Calu3 (cell line): Measurements from ENCODE around the gene SLC2A13. TPM values are rescaled to one million over a fixed set of nuclear protein-coding genes. Genes with fewer than 3 reads are reported as not detected.

Experiments used
- BruUV-seq: library from RNA; stranded (reverse); fragments of 400-500 nt; replicated peaks from 2 replicates; lab custom pipeline; 2021; lab: Mats Ljungman, UMichigan
- CTCF ChIA-PET: fragments of 300-600 bp; sonication (Branson Sonifier 250); formaldehyde crosslinking; loops from one replicate; lab custom pipeline; 2022; ENCODE audit warnings: antibody characterized with exemption; lab: Charles Lee
- DNase-seq: peaks from one replicate; pipeline ENCODE4 v3.0.0; 2022
- H3K27ac Mint-ChIP-seq: one replicate; pipeline ENCODE4 v1.8.0; 2022; ENCODE audit warnings: mixed read lengths; ENCODE audit not compliant: unreplicated experiment
- H3K27me3 Mint-ChIP-seq: one replicate; pipeline ENCODE4 v1.8.0; 2022; ENCODE audit warnings: mixed read lengths; ENCODE audit not compliant: unreplicated experiment
- H3K36me3 Mint-ChIP-seq: one replicate; pipeline ENCODE4 v1.8.0; 2022; ENCODE audit warnings: mild to moderate bottlenecking, moderate library complexity, mixed read lengths; ENCODE audit not compliant: insufficient read depth, unreplicated experiment
- H3K4me1 Mint-ChIP-seq: one replicate; pipeline ENCODE4 v1.8.0; 2022; ENCODE audit warnings: mild to moderate bottlenecking, low read depth, mixed read lengths; ENCODE audit not compliant: unreplicated experiment
- H3K4me3 Mint-ChIP-seq: one replicate; pipeline ENCODE4 v1.8.0; 2022; ENCODE audit warnings: mild to moderate bottlenecking, low read depth, moderate library complexity, mixed read lengths; ENCODE audit not compliant: unreplicated experiment
- H3K9me3 Mint-ChIP-seq: one replicate; pipeline ENCODE4 v1.8.0; 2022; ENCODE audit warnings: low read depth, mixed read lengths; ENCODE audit not compliant: unreplicated experiment
- intact Hi-C: fragments of 100-400 bp; cut with micrococcal nuclease; formaldehyde crosslinking; loops from one replicate; pipeline ENCODE4 v1.10.0; 2022; ENCODE audit not compliant: unreplicated experiment
- total RNA-seq: library from RNA; stranded (reverse); gene quantifications from 2 replicates; pipeline ENCODE4 v1.2.3, GENCODE V29; 2022
- TF ChIP-seq, protein P1 (sequence below): fragments of 200-600 bp; IDR thresholded peaks from one replicate; pipeline ENCODE4 v1.8.0; 2022; ENCODE audit warnings: antibody characterized with exemption; ENCODE audit not compliant: unreplicated experiment

The SLC2A13 gene
- total RNA-seq, 1 experiment from 2014 or later: 9.4 TPM

DNA sequence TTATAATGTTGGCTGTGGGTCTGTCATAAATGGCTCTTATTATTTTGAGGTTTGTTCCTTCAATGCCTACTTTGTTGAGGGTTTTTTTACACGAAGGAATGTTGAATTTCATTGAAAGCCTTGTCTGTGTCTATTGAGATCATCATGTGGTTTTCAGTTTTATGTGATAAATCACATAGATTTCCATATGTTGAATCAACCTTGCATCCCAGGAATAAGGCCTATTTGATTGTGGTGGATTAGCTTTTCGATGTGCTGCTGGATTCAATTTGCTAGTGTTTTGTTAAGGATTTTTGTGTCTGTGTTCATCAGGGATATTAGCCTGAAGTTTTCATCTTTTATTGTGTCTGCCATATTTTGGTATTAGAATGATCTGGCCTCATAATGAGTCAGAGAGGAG lies 27.6 kb downstream of the SLC2A13 start:
- no TSS peak for BruUV-seq
- CTCF ChIA-PET: no interaction called here

DNA sequence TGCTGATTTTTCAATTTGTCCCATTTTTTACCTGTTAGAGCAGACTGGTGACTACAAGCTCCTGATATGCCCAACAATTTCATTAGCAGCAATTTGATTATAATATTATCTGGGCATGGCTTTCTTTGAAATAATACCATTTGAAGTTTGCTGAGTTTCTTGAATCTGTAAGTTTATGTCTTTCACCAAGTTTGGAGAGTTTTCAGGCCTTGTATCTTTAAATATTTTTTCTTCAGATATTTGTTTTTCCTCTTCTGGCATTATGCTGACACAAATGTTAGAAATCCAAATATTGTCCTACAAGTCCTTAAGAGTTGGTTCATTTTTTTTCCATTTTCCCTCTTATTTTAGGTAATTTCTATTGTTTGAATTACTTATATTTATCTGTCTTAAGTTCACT lies 30.4 kb downstream of the SLC2A13 start:
- CTCF ChIA-PET: no interaction called here
- TF ChIP-seq, protein P1, sequence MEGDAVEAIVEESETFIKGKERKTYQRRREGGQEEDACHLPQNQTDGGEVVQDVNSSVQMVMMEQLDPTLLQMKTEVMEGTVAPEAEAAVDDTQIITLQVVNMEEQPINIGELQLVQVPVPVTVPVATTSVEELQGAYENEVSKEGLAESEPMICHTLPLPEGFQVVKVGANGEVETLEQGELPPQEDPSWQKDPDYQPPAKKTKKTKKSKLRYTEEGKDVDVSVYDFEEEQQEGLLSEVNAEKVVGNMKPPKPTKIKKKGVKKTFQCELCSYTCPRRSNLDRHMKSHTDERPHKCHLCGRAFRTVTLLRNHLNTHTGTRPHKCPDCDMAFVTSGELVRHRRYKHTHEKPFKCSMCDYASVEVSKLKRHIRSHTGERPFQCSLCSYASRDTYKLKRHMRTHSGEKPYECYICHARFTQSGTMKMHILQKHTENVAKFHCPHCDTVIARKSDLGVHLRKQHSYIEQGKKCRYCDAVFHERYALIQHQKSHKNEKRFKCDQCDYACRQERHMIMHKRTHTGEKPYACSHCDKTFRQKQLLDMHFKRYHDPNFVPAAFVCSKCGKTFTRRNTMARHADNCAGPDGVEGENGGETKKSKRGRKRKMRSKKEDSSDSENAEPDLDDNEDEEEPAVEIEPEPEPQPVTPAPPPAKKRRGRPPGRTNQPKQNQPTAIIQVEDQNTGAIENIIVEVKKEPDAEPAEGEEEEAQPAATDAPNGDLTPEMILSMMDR: no peak
- no peaks in the 10 kb centered on the region for H3K36me3 Mint-ChIP-seq
- no peaks in the 10 kb centered on the region for H3K27me3 Mint-ChIP-seq
- no peak for DNase-seq
- no peaks in the 10 kb centered on the region for H3K4me1 Mint-ChIP-seq
- BruUV-seq: no TSS peak
- H3K27ac Mint-ChIP-seq: no peak overlapping the region
- intact Hi-C loops: no loop called here
- no peaks in the 10 kb centered on the region for H3K9me3 Mint-ChIP-seq
- no peak overlapping the region for H3K4me3 Mint-ChIP-seq

More for the DNA sequence above, 27.6 kb downstream of the SLC2A13 start:
- Mint-ChIP-seq H3K27ac (no peak overlapping the region), H3K4me3 (no peak overlapping the region), H3K9me3 (peaks cover 6% of the 10 kb centered on the region), H3K4me1 (no peaks in the 10 kb centered on the region), H3K36me3 (no peaks in the 10 kb centered on the region), H3K27me3 (no peaks in the 10 kb centered on the region)
- DNase-seq: no peak
- intact Hi-C loops: no loop called here
- TF ChIP-seq, protein P1: no peak

DNA sequence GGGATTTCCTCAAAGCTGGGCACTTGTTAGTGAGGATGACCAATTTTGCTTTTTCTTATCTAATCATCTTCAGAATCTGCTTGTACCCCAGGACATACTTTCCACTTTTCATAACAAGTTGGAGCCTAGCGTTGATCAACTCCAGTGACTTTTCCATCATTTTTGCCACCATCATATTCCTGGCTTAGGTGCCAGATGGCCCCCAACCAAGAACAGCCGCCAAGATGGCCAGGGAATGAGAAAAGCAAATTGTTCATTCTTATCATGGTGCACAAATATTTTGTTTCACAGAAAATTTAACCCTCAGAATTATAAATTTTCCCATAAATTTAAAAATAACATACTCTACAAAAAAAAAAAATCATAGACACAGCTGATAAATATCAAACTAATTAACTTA lies 37.5 kb downstream of the SLC2A13 start:
- BruUV-seq: no TSS peak
- Mint-ChIP-seq H3K9me3 (no peaks in the 10 kb centered on the region), H3K27ac (no peak overlapping the region), H3K4me1 (no peaks in the 10 kb centered on the region), H3K36me3 (no peaks in the 10 kb centered on the region), H3K27me3 (no peaks in the 10 kb centered on the region), H3K4me3 (no peak overlapping the region)
- CTCF ChIA-PET: no interaction called here
- no peak for DNase-seq
- intact Hi-C loops: no loop called here
- TF ChIP-seq, protein P1: no peak

DNA sequence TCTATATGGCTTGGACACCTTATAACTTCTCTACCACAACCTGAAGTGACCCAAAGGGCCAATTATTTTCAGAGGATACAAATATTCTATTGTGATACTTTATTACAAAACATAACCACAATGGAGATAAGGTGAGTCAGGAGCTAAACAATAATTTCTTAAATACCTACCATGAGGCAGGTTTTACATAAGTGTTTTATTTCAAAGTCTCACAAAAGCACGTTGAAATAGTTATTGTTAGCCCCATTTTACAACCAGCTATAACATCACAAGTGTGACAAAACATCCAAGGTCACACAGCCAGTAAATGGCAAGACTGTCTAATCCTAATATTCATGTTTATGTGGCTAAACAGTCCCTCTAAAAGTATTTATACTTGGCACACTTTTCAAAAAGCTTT lies 40.2 kb downstream of the SLC2A13 start:
- Mint-ChIP-seq H3K27ac (no peak overlapping the region), H3K4me3 (no peak overlapping the region), H3K9me3 (no peaks in the 10 kb centered on the region), H3K27me3 (no peaks in the 10 kb centered on the region), H3K36me3 (no peaks in the 10 kb centered on the region), H3K4me1 (no peaks in the 10 kb centered on the region)
- intact Hi-C loops: no loop called here
- BruUV-seq: no TSS peak
- TF ChIP-seq, protein P1: no peak
- no peak for DNase-seq
- CTCF ChIA-PET: no interaction called here
